D721Med (cell line): ENCODE data around the gene PCAT7.
"Not testable (repeated sequence)": the region's sequence is repeated elsewhere in the genome, so short reads cannot be mapped to it uniquely, and the experiment has no call there.

Experiments used
- DNase-seq: peaks from one replicate; pipeline ENCODE4 v3.0.0; 2011; ENCODE audit warnings: low spot score; ENCODE audit not compliant: insufficient read length
- FAIRE-seq: peaks from 2 replicates; lab custom pipeline; 2011; peaks lifted over from hg19 to GRCh38; lab: Jason Lieb, UNC
- TF ChIP-seq, protein P1 (sequence below): IDR thresholded peaks from 2 replicates; pipeline ENCODE4 v1.5.1; 2012; ENCODE audit warnings: mild to moderate bottlenecking, control low read depth; ENCODE audit not compliant: insufficient read depth; ENCODE audit errors: missing control alignments

PCAT7 gene

DNA sequence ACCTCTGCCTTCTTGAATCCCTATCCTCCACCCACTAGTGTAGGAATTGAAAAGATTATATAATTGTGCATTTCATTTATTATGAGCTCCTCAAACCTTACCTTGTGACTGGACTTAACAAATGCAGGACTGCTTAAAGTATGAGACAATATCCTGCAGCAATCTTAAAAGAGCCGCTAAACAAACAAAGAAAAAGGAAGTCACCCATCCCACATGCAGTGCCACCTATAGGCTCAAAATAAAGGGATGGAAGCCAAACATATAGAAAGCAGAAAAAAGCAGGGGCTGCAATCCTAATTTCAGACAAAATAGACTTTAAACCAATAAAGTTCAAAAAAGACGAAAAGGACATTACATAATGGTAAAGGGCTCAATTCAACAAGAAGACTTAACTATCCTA lies 8.7 kb downstream of the PCAT7 start:
- TF ChIP-seq, protein P1, sequence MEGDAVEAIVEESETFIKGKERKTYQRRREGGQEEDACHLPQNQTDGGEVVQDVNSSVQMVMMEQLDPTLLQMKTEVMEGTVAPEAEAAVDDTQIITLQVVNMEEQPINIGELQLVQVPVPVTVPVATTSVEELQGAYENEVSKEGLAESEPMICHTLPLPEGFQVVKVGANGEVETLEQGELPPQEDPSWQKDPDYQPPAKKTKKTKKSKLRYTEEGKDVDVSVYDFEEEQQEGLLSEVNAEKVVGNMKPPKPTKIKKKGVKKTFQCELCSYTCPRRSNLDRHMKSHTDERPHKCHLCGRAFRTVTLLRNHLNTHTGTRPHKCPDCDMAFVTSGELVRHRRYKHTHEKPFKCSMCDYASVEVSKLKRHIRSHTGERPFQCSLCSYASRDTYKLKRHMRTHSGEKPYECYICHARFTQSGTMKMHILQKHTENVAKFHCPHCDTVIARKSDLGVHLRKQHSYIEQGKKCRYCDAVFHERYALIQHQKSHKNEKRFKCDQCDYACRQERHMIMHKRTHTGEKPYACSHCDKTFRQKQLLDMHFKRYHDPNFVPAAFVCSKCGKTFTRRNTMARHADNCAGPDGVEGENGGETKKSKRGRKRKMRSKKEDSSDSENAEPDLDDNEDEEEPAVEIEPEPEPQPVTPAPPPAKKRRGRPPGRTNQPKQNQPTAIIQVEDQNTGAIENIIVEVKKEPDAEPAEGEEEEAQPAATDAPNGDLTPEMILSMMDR: no peak
- DNase-seq: no peak
- no peak for FAIRE-seq

DNA sequence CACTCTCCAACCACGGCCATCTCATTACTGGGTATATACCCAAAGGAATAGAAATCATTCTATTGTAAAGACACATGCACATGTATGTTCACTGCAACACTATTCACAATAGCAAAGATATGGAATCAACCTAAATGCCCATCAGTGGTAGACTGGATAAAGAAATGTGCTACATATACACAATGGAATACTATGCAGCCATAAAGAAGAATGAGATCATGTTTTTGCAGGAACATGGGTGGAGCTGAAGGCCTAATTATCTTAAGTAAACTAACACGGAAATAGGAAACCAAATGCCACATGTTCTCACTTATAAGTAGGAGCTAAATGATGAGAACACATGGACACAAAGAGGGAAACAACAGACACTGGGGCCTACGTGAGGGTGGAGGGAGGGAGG lies 9.4 kb downstream of the PCAT7 start:
- not testable (repeated sequence) for FAIRE-seq, DNase-seq

DNA sequence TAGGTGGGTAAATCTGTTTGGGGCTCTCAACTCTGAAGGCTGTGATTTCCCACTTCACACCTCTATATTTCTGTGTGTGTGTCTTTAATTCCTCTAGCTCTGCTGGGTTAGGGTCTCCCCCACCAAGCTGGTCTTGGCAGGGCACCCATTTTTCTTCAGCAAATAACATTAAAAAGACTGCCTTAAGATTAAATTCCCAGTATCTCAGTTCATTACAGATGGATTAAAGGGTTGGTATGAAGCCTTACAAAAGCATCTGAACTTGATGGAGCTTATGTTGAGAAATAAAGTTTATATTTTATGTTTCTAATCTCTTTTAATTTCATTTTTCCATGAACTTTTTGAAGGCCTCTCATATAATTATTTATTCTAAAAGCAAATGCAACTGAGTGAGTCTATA lies 11.7 kb downstream of the PCAT7 start:
- DNase-seq (no peak), FAIRE-seq (no peak)
- TF ChIP-seq, protein P1: no peak

DNA sequence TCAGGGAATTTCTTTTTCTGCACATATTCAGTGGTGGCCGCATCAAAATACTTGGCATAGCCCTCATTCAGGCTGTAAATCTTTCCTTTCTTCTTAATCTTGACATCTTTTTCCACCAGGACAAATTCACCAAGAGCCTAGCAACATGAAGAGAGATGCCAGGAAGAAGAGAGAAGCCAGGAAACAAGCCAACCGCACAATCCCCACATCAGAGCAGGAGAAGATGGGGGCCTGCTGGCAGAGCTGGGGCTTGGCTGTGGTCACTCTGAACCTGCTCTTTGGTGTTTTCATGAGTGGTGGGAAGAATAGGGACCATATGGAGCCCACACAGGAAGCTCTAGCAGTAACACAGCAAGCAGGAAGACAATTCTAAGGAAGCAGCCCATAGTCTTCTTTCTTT lies 12.4 kb downstream of the PCAT7 start:
- FAIRE-seq (no peak), DNase-seq (no peak)
- TF ChIP-seq, protein P1: no peak

DNA sequence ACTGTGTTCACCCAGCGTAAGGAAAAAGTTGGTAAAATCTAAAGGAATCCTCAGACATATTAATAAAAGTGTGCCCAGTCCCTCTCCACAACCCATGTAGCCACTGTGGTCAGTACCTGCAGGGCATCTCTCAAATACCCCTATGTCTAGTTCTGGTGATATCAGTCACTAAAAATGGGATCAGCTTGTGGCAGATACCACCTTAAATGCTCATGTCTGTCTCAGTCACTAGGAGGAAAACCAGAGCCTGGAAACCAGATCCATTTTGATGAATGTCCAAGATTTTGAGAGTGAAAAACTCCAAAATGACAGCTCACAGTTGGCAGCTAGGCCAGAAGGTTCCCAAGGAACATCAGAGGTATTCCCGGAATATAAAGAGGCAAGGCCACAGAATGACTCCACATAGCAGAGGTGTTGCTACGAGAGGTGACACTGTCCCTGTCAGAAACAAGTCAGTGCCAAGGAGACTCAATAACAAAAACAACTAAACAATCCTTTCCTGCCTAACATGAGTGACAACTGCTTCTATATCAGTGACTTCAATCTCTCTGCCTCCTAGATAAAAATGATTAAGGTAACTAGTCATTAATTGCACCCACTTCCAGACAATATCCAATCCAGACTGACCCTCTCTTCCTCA lies 13.5 kb downstream of the PCAT7 start:
- TF ChIP-seq, protein P1: no peak
- FAIRE-seq: no peak
- DNase-seq: no peak

DNA sequence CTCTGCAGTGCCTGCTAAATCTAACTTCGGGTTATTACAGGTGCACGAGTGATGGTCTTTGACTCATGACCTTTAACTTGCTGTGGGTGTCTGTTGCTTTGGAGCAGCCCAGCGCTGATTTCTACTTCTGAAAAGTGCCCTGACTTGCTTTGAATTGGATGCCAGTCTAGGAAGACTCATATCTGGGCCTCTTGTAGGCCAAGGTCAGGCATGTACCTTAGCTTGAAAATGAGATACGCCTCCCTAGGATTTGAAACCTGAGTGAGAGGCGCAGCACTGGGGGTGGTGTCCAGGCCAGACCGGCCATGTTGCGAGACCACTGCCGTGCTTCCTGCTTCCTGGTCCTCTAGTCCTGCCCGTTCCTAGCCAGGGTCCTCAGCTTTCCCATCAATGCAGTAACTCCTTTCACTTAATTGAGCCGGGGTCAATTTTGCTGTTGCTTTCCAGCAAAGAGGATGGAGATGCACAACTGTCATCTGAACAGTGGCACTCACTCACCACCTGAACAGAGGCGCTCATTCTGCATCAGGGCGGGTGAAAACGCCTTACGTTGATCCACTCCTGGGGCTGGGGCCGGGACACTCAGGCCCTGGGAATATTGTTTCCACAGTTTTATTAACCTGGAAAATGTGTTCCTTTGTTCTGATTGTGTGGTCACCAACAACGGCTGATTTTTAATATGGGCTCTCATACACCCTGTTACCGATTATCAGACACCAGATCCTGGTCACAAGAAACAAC lies 14.3 kb downstream of the PCAT7 start:
- no peak for FAIRE-seq
- no peak for DNase-seq
- TF ChIP-seq, protein P1: no peak

DNA sequence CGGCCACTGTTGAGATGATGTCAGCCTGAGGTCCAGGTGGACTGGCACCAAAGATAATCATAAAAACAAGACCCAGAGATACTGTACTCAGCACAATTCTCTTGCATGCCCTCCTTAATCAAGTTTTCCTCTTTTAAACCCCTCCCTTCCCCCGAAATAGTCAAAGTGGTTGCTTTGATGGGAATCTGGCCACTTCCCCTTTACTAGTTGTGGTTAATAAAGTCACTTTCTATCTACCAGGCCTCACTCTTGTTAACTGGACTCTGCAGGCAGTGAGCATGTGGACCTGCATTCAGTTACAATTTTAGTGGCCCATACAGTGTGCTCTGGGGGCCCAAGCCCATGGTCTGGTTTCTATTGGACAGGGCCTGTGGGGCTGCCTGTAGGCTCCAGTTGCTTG lies 21.2 kb downstream of the PCAT7 start:
- TF ChIP-seq, protein P1: no peak
- no peak for DNase-seq
- no peak for FAIRE-seq
